ENCODE measurements around the gene IER5.

- TF ChIP-seq EZH2 (IDR thresholded peaks at IDR 0.05), result no peak
- no peak for TF ChIP-seq POLR2AphosphoS5 (IDR thresholded peaks at IDR 0.05; ENCODE audit: borderline replicate concordance, low read depth, low read length)
These were observed 41.5 kb downstream of the IER5 start for GRCh38 chr1:181129771-181130606.
